ENCODE results near the gene LRP8.

GRCh38 chr1:53366901-53367502, 39.1 kb upstream of the LRP8 start:
- TF ChIP-seq SMC3 (IDR thresholded peaks at IDR 0.05; ENCODE audit: low read length) (no peak), ATF2 (CRISPR knock-in tag; IDR thresholded peaks at IDR 0.05) (no peak), TBL1XR1 (IDR thresholded peaks at IDR 0.05; ENCODE audit: borderline replicate concordance, low read length, partially characterized antibody) (no peak), JUNB (CRISPR knock-in tag; IDR thresholded peaks at IDR 0.05; ENCODE audit: borderline replicate concordance) (no peak), MYC (CRISPR knock-in tag; IDR thresholded peaks at IDR 0.05; ENCODE audit: borderline replicate concordance) (no peak), ZNF232 (CRISPR knock-in tag; IDR thresholded peaks at IDR 0.05; ENCODE audit: borderline replicate concordance) (no peak)
- TF ChIP-seq, protein P1, sequence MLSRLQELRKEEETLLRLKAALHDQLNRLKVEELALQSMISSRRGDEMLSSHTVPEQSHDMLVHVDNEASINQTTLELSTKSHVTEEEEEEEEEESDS (CRISPR knock-in tag; IDR thresholded peaks at IDR 0.05; ENCODE audit: borderline replicate concordance) = no peak
- TF ChIP-seq, protein P2, sequence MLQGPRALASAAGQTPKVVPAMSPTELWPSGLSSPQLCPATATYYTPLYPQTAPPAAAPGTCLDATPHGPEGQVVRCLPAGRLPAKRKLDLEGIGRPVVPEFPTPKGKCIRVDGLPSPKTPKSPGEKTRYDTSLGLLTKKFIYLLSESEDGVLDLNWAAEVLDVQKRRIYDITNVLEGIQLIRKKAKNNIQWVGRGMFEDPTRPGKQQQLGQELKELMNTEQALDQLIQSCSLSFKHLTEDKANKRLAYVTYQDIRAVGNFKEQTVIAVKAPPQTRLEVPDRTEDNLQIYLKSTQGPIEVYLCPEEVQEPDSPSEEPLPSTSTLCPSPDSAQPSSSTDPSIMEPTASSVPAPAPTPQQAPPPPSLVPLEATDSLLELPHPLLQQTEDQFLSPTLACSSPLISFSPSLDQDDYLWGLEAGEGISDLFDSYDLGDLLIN (CRISPR knock-in tag; IDR thresholded peaks at IDR 0.05; ENCODE audit: borderline replicate concordance) = no peak
